ENCODE data around the gene ZNF282. TPM values are rescaled to one million over a fixed set of nuclear protein-coding genes. Genes with fewer than 3 reads are reported as not detected.

Gene ZNF282
- total RNA-seq, 3 donors from 2014 or later (not counting 1 experiment from before 2014, with no cell fraction given), result 22.2 to 29.9 (median 26.0) TPM

GRCh38 chr7:149150981-149151380 lies 44.4 kb upstream of the ZNF282 start:
- DNase-seq (no peak), ATAC-seq (no peak)
- H3K36me3 ChIP-seq (ENCODE audit: control insufficient read depth, insufficient read depth, low read length), result peaks cover 15% of the 10 kb centered on the region
- no peaks in the 10 kb centered on the region for H3K9me3 ChIP-seq (ENCODE audit: control insufficient read depth, insufficient read depth, low read length)
- WGBS (ENCODE audit: insufficient coverage), result 81% methylated on average over 4 of the region's 4 CpGs
- no peak overlapping the region for H3K4me3 ChIP-seq (ENCODE audit: low read length)
- intact Hi-C loops (cut with micrococcal nuclease), result no loop called here
- H3K27me3 Mint-ChIP-seq (ENCODE audit: low read depth in 2 of 2), result no peaks in the 10 kb centered on the region
- no peaks in the 10 kb centered on the region for H3K27me3 ChIP-seq (ENCODE audit: control insufficient read depth, insufficient read depth, low read length)
- TF ChIP-seq CTCF (IDR thresholded peaks at IDR 0.05), result no peak
- H3K36me3 Mint-ChIP-seq, result no peaks in the 10 kb centered on the region
- peaks cover 12 to 35% of the 10 kb centered on the region in 2 donors for H3K4me1 Mint-ChIP-seq
- no peaks in the 10 kb centered on the region for H3K9me3 Mint-ChIP-seq
- H3K4me1 ChIP-seq (ENCODE audit: control insufficient read depth, insufficient read depth, low read length), result peaks cover 22% of the 10 kb centered on the region
- H3K27ac ChIP-seq (ENCODE audit: low read length), result no peak overlapping the region
- no peak overlapping the region for H3K27ac Mint-ChIP-seq
- no peak overlapping the region for H3K4me3 Mint-ChIP-seq

- H3K27me3 ChIP-seq (ENCODE audit: control insufficient read depth, insufficient read depth, low read length), result no peaks in the 10 kb centered on the region
- Mint-ChIP-seq H3K4me1 (peaks cover 6 to 26% of the 10 kb centered on the region in 2 donors), H3K27ac (no peak overlapping the region), H3K4me3 (no peak overlapping the region), H3K9me3 (no peaks in the 10 kb centered on the region), H3K27me3 (ENCODE audit: low read depth in 2 of 2) (no peaks in the 10 kb centered on the region), H3K36me3 (no peaks in the 10 kb centered on the region)
- peaks cover 18% of the 10 kb centered on the region for H3K36me3 ChIP-seq (ENCODE audit: control insufficient read depth, insufficient read depth, low read length)
- no peak overlapping the region for H3K27ac ChIP-seq (ENCODE audit: low read length)
- DNase-seq (no peak), ATAC-seq (no peak)
- H3K4me3 ChIP-seq (ENCODE audit: low read length), result no peak overlapping the region
- peaks cover 9% of the 10 kb centered on the region for H3K4me1 ChIP-seq (ENCODE audit: control insufficient read depth, insufficient read depth, low read length)
- intact Hi-C loops (cut with micrococcal nuclease), result no loop called here
- TF ChIP-seq CTCF (IDR thresholded peaks at IDR 0.05), result no peak
- H3K9me3 ChIP-seq (ENCODE audit: control insufficient read depth, insufficient read depth, low read length), result no peaks in the 10 kb centered on the region
- WGBS (ENCODE audit: insufficient coverage), result 89% methylated on average over 2 of the region's 2 CpGs
These were observed 42.0 kb upstream of the ZNF282 start for GRCh38 chr7:149153346-149153745.

- ATAC-seq, result no peak
These were observed 41.3 kb upstream of the ZNF282 start for GRCh38 chr7:149154056-149154455.

More at GRCh38 chr7:149154056-149154455, 41.3 kb upstream of the ZNF282 start:
- H3K4me1 Mint-ChIP-seq, result peaks cover 6 to 22% of the 10 kb centered on the region in 2 donors
- Histone ChIP-seq H3K4me3 (ENCODE audit: low read length) (no peak overlapping the region), H3K4me1 (ENCODE audit: control insufficient read depth, insufficient read depth, low read length) (peaks cover 2% of the 10 kb centered on the region), H3K9me3 (ENCODE audit: control insufficient read depth, insufficient read depth, low read length) (no peaks in the 10 kb centered on the region), H3K27ac (ENCODE audit: low read length) (no peak overlapping the region), H3K36me3 (ENCODE audit: control insufficient read depth, insufficient read depth, low read length) (peaks cover 18% of the 10 kb centered on the region), H3K27me3 (ENCODE audit: control insufficient read depth, insufficient read depth, low read length) (no peaks in the 10 kb centered on the region)
- no peak for DNase-seq
- intact Hi-C loops (cut with micrococcal nuclease), result no loop called here
- TF ChIP-seq CTCF (IDR thresholded peaks at IDR 0.05), result no peak
- no peaks in the 10 kb centered on the region for H3K9me3 Mint-ChIP-seq
- WGBS (ENCODE audit: insufficient coverage), result 96% methylated on average over 10 of the region's 11 CpGs
- no peaks in the 10 kb centered on the region for H3K27me3 Mint-ChIP-seq (ENCODE audit: low read depth in 2 of 2)
- no peaks in the 10 kb centered on the region for H3K36me3 Mint-ChIP-seq
- H3K27ac Mint-ChIP-seq, result no peak overlapping the region
- H3K4me3 Mint-ChIP-seq, result no peak overlapping the region
